Caco-2 (cell line): ENCODE measurements around the gene SLC26A1. TPM values are rescaled to one million over a fixed set of nuclear protein-coding genes. Genes with fewer than 3 reads are reported as not detected.

Experiments used
- BruUV-seq: library from RNA; stranded (reverse); fragments of 400-500 nt; replicated peaks from 2 replicates; lab custom pipeline; 2021; lab: Mats Ljungman, UMichigan
- CTCF ChIA-PET: fragments of 300-600 bp; sonication (Branson Sonifier 250); formaldehyde crosslinking; loops from one replicate; lab custom pipeline; 2022; ENCODE audit warnings: antibody characterized with exemption; lab: Charles Lee
- POLR2A ChIA-PET: fragments of 300-600 bp; sonication (Branson Sonifier 250); formaldehyde crosslinking; loops from one replicate; lab custom pipeline; 2022; ENCODE audit warnings: antibody characterized with exemption; lab: Charles Lee
- DNase-seq, 2 experiments: peaks; one replicate each; pipeline versions ENCODE4 v3.0.0 to v3.0.0-alpha.2; 2020 to 2022
- H3K27me3 ChIP-seq: replicated peaks from 2 replicates; pipeline ENCODE4 v1.6.0; 2011; ENCODE audit warnings: low read length; ENCODE audit not compliant: control insufficient read depth, insufficient read depth
- H3K36me3 ChIP-seq: 2 replicates; pipeline ENCODE4 v1.5.1; 2011; ENCODE audit warnings: low read length; ENCODE audit not compliant: control insufficient read depth, insufficient read depth
- H3K4me1 ChIP-seq: fragments of 250-450 bp; sonication (Bioruptor Pico); 2 replicates; pipeline ENCODE4 v1.5.1; 2020; ENCODE audit warnings: mild to moderate bottlenecking
- H3K4me3 ChIP-seq: 2 replicates; pipeline ENCODE4 v1.5.1; 2011; ENCODE audit warnings: low read depth, mild to moderate bottlenecking, control low read depth, low read length
- H3K9me3 ChIP-seq: fragments of 250-450 bp; sonication (Bioruptor Pico); 2 replicates; pipeline ENCODE4 v1.5.1; 2020; ENCODE audit warnings: mild to moderate bottlenecking, moderate library complexity
- H3K27ac Mint-ChIP-seq: one replicate; pipeline ENCODE4 v1.8.0; 2022; ENCODE audit warnings: mixed read lengths; ENCODE audit not compliant: unreplicated experiment
- H3K27me3 Mint-ChIP-seq: one replicate; pipeline ENCODE4 v1.8.0; 2022; ENCODE audit warnings: mixed read lengths; ENCODE audit not compliant: insufficient read depth, unreplicated experiment
- H3K36me3 Mint-ChIP-seq: one replicate; pipeline ENCODE4 v1.8.0; 2022; ENCODE audit warnings: mild to moderate bottlenecking, mixed read lengths; ENCODE audit not compliant: insufficient read depth, unreplicated experiment
- H3K4me1 Mint-ChIP-seq: one replicate; pipeline ENCODE4 v1.8.0; 2022; ENCODE audit warnings: low read depth, mixed read lengths; ENCODE audit not compliant: unreplicated experiment
- H3K4me3 Mint-ChIP-seq: one replicate; pipeline ENCODE4 v1.8.0; 2022; ENCODE audit warnings: mild to moderate bottlenecking, moderate library complexity, mixed read lengths; ENCODE audit not compliant: unreplicated experiment
- H3K9me3 Mint-ChIP-seq: one replicate; pipeline ENCODE4 v1.8.0; 2022; ENCODE audit warnings: mixed read lengths; ENCODE audit not compliant: unreplicated experiment
- intact Hi-C: fragments of 100-400 bp; cut with micrococcal nuclease; formaldehyde crosslinking; loops from one replicate; pipeline ENCODE4 v1.10.0; 2022; ENCODE audit not compliant: unreplicated experiment
- total RNA-seq: library from RNA; stranded (reverse); gene quantifications from 2 replicates; pipeline ENCODE4 v1.2.3, GENCODE V29; 2022
- TF ChIP-seq, protein P1 (sequence below), 2 experiments: fragments of 200-600 bp in 1 of 2; IDR thresholded peaks; 1 replicate in 1 of 2; 2 replicates in 1 of 2; pipeline versions ENCODE4 v1.5.1 to v1.8.0; 2011 to 2022; ENCODE audit warnings: antibody characterized with exemption in 1 of 2, control low read depth in 1 of 2, inconsistent platforms in 1 of 2, low read depth in 1 of 2, low read length in 1 of 2, mild to moderate bottlenecking in 1 of 2, moderate library complexity in 1 of 2; ENCODE audit not compliant: insufficient read depth in 1 of 2, severe bottlenecking in 1 of 2, unreplicated experiment in 1 of 2

SLC26A1 gene
- total RNA-seq, 1 experiment from 2014 or later, result 9.6 TPM

DNA sequence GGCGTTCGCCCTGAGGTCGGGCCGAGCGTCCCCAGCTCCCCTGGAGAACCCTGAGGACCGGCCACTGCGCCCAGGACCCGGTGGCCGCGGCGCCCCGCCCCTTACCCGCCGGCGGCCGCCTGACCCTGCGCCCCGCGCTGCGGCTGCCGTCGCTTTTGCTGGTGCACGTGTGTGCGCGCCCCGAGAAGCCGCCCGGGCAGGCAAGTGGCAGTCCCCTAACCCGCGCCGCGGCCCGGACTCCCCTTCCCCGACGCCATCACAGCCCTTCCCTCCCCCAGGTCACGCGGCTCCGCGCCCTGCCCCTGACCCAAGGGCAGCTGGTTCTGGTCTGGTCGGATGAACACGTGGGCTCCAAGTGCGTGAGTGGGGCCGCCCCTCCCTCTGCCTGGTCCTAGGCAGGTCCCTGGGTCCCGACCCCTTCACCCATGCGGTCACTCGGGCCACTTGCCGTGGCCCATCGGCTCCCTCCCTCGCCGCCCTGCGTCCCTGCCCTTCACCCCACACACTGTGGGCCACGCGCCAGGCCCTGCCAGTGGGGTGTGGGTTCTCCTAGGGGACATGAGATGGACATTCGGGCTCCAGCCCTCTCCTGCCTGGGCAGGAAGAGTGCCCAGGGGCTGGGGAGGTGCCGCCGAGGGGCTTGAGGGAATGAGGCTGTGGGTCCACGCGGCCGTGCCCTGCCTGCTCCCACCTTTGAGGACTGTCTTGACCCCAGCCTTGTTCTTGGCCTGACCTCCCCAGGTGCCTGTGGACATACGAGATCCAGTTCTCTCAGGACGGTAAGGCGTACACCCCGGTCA, 10.3 kb upstream of the SLC26A1 start:
- peaks cover 6% of the 10 kb centered on the region for H3K27me3 Mint-ChIP-seq
- Histone ChIP-seq H3K4me3 (no peak overlapping the region), H3K27me3 (no peaks in the 10 kb centered on the region), H3K9me3 (peaks cover 7% of the 10 kb centered on the region; the same call in 1 of the 2 replicates), H3K4me1 (no peaks in the 10 kb centered on the region), H3K36me3 (no peaks in the 10 kb centered on the region)
- peaks cover 10% of the 10 kb centered on the region for H3K9me3 Mint-ChIP-seq
- no peak overlapping the region for H3K27ac Mint-ChIP-seq
- CTCF ChIA-PET, result no interaction called here
- TF ChIP-seq, protein P1, sequence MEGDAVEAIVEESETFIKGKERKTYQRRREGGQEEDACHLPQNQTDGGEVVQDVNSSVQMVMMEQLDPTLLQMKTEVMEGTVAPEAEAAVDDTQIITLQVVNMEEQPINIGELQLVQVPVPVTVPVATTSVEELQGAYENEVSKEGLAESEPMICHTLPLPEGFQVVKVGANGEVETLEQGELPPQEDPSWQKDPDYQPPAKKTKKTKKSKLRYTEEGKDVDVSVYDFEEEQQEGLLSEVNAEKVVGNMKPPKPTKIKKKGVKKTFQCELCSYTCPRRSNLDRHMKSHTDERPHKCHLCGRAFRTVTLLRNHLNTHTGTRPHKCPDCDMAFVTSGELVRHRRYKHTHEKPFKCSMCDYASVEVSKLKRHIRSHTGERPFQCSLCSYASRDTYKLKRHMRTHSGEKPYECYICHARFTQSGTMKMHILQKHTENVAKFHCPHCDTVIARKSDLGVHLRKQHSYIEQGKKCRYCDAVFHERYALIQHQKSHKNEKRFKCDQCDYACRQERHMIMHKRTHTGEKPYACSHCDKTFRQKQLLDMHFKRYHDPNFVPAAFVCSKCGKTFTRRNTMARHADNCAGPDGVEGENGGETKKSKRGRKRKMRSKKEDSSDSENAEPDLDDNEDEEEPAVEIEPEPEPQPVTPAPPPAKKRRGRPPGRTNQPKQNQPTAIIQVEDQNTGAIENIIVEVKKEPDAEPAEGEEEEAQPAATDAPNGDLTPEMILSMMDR (IDR thresholded peaks at IDR 0.05; ENCODE audit: insufficient read depth in 1 of 2, low read depth in 1 of 2, low read length in 1 of 2, severe bottlenecking in 1 of 2, unreplicated experiment in 1 of 2), result no peak
- H3K4me1 Mint-ChIP-seq, result no peaks in the 10 kb centered on the region
- BruUV-seq, result no TSS peak
- POLR2A ChIA-PET, result no interaction called here
- intact Hi-C loops, result no loop called here
- no peak for DNase-seq
- H3K4me3 Mint-ChIP-seq, result no peak overlapping the region
- H3K36me3 Mint-ChIP-seq, result peaks cover 22% of the 10 kb centered on the region

DNA sequence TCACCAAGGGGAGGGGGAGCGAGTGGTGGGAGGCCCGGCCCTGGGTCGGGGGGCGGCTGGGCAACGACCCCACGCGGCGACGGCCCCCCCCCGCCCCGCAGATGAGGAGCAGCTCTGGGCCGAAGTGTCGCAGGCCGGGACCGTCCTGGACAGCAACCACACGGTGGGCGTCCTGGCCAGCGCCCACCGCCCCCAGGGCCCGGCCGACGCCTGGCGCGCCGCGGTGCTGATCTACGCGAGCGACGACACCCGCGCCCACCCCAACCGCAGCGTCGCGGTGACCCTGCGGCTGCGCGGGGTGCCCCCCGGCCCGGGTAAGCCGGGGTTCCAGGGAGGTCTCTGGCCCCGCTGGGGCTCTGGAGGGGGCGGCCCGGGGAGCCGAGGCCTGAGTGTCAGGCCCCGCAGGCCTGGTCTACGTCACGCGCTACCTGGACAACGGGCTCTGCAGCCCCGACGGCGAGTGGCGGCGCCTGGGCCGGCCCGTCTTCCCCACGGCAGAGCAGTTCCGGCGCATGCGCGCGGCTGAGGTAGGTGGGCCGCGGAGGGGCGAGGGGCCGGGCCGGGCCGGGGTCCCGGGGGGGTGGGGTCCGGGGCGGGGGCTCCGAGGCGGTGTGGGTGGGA, 9.5 kb upstream of the SLC26A1 start:
- POLR2A ChIA-PET, result no interaction called here
- H3K9me3 ChIP-seq, result peaks cover 7% of the 10 kb centered on the region; the same call in 1 of the 2 replicates
- TF ChIP-seq, protein P1 (IDR thresholded peaks at IDR 0.05; ENCODE audit: insufficient read depth in 1 of 2, low read depth in 1 of 2, low read length in 1 of 2, severe bottlenecking in 1 of 2, unreplicated experiment in 1 of 2), result no peak

DNA sequence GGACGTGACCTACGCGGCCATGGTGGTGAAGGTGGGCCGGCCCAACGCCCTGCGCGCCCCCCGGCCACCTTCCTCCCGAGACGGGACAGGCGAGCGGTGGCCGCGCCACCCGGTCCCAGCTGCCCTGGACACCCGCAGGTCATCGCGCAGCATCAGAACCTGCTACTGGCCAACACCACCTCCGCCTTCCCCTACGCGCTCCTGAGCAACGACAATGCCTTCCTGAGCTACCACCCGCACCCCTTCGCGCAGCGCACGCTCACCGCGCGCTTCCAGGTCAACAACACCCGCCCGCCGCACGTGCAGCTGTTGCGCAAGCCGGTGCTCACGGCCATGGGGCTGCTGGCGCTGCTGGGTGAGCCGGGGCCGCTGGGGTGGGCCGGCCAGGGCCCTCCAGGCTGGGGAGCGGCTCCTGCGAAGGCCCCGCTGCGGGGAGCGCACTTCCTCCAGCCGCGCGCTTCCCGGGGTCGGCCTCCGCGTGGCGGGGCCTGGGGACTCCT, 9.0 kb upstream of the SLC26A1 start:
- peaks cover 8% of the 10 kb centered on the region for H3K4me1 ChIP-seq
- no peak overlapping the region for H3K4me3 Mint-ChIP-seq
- no peaks in the 10 kb centered on the region for H3K4me1 Mint-ChIP-seq
- H3K36me3 Mint-ChIP-seq, result peaks cover 22% of the 10 kb centered on the region
- H3K27me3 ChIP-seq, result no peaks in the 10 kb centered on the region
- H3K9me3 Mint-ChIP-seq, result peaks cover 8% of the 10 kb centered on the region
- H3K27me3 Mint-ChIP-seq, result peaks cover 6% of the 10 kb centered on the region
- intact Hi-C loops, result no loop called here
- BruUV-seq, result no TSS peak
- ChIA-PET CTCF (no interaction called here), POLR2A (no interaction called here)
- DNase-seq, result peak in 1 of 2 experiments; percentile 49
- H3K4me3 ChIP-seq, result peak overlapping the region; percentile 4; the same call in 1 of the 2 replicates
- H3K9me3 ChIP-seq, result peaks cover 7% of the 10 kb centered on the region; the same call in 1 of the 2 replicates
- TF ChIP-seq, protein P1 (IDR thresholded peaks at IDR 0.05; ENCODE audit: insufficient read depth in 1 of 2, low read depth in 1 of 2, low read length in 1 of 2, severe bottlenecking in 1 of 2, unreplicated experiment in 1 of 2), result no peak
- no peak overlapping the region for H3K27ac Mint-ChIP-seq
- no peaks in the 10 kb centered on the region for H3K36me3 ChIP-seq

More for the DNA sequence above, 9.5 kb upstream of the SLC26A1 start:
- Mint-ChIP-seq H3K4me3 (no peak overlapping the region), H3K36me3 (peaks cover 22% of the 10 kb centered on the region), H3K9me3 (peaks cover 10% of the 10 kb centered on the region), H3K27me3 (peaks cover 6% of the 10 kb centered on the region), H3K27ac (no peak overlapping the region), H3K4me1 (no peaks in the 10 kb centered on the region)
- CTCF ChIA-PET, result no interaction called here
- no peak for DNase-seq
- Histone ChIP-seq H3K4me1 (peaks cover 5% of the 10 kb centered on the region), H3K36me3 (no peaks in the 10 kb centered on the region), H3K4me3 (peak overlapping the region; percentile 4; the same call in 1 of the 2 replicates), H3K27me3 (no peaks in the 10 kb centered on the region)
- BruUV-seq, result no TSS peak
- intact Hi-C loops, result no loop called here
